Measurements from ENCODE around the gene LIN9. TPM values are rescaled to one million over a fixed set of nuclear protein-coding genes. Genes with fewer than 3 reads are reported as not detected.

The LIN9 gene
- total and polyA plus RNA-seq, 2 of the 13 experiments (the other 11 are each of a cell fraction or from before 2014, with no cell fraction given) = 3.0 to 10.0 TPM

GRCh38 chr1:226233806-226234205 lies 75.2 kb downstream of the LIN9 start:
- Histone ChIP-seq H3K9ac (ENCODE audit: insufficient read depth, low read depth, low read length) (no peak overlapping the region), H3K4me1 (ENCODE audit: insufficient read depth, low read length) (peaks cover 5% of the 10 kb centered on the region; the same call in 1 of the 2 replicates), H2AFZ (ENCODE audit: low read length) (no peak overlapping the region), H3K27ac (ENCODE audit: extremely low read length, insufficient read depth, low read length) (no peak overlapping the region), H3K4me2 (ENCODE audit: low read depth, low read length) (no peak overlapping the region), H4K20me1 (ENCODE audit: insufficient read depth, low read length) (no peaks in the 10 kb centered on the region), H3K36me3 (replicated peaks in 1 of 2; ENCODE audit: control insufficient read depth in 1 of 2, insufficient read depth in 2 of 2, low read length in 2 of 2) (peaks cover 0 to 18% of the 10 kb centered on the region in 2 experiments; a peak in 2 of 5 replicates), H3K27me3 (ENCODE audit: control insufficient read depth in 1 of 2, insufficient read depth in 2 of 2, low read length in 2 of 2) (no peaks in the 10 kb centered on the region), H3K9me3 (ENCODE audit: low read length) (no peaks in the 10 kb centered on the region), H3K4me3 (replicated peaks in 1 of 3; ENCODE audit: insufficient read depth in 1 of 3, low read depth in 2 of 3, low read length in 3 of 3) (no peak overlapping the region), H3K79me2 (ENCODE audit: insufficient read depth, low read length) (no peaks in the 10 kb centered on the region)
- ChIA-PET POLR2A (no interaction called here), CTCF (ENCODE audit: low intra/inter-chr PET ratio, low total read pairs) (no interaction called here)
- 96% methylated on average over 3 of the region's 3 CpGs for WGBS (ENCODE audit: low lambda C conversion rate)
- no TSS peak for BruUV-seq (replicated peaks)
- in situ Hi-C loops (cut with HindIII; ENCODE audit: extremely low pct_ligation_motif_present, low pct_unique_long_range_greater_than_20kb) (no loop called here), intact Hi-C loops (cut with micrococcal nuclease; ENCODE audit: unreplicated experiment) (no loop called here)
- no peak for TF ChIP-seq PAX8 (CRISPR knock-in tag; IDR thresholded peaks at IDR 0.05; ENCODE audit: borderline replicate concordance)
- no peak for TF ChIP-seq ZNF773 (CRISPR knock-in tag; IDR thresholded peaks at IDR 0.05; ENCODE audit: borderline replicate concordance)
- no peak for TF ChIP-seq ZNF451 (CRISPR knock-in tag; IDR thresholded peaks at IDR 0.05)
- TF ChIP-seq XRCC5 (optimal IDR thresholded peaks at IDR 0.05; ENCODE audit: low read length) = no peak
- TF ChIP-seq BRCA1 (CRISPR knock-in tag; IDR thresholded peaks at IDR 0.05) = no peak
- no peak for TF ChIP-seq NCOA2 (CRISPR knock-in tag; IDR thresholded peaks at IDR 0.05)
- TF ChIP-seq TIGD3 (CRISPR knock-in tag; IDR thresholded peaks at IDR 0.05; ENCODE audit: borderline replicate concordance) = no peak
- no peak for TF ChIP-seq ZBTB8A (CRISPR knock-in tag; IDR thresholded peaks at IDR 0.05; ENCODE audit: borderline replicate concordance, low read depth)
- TF ChIP-seq, protein P1, sequence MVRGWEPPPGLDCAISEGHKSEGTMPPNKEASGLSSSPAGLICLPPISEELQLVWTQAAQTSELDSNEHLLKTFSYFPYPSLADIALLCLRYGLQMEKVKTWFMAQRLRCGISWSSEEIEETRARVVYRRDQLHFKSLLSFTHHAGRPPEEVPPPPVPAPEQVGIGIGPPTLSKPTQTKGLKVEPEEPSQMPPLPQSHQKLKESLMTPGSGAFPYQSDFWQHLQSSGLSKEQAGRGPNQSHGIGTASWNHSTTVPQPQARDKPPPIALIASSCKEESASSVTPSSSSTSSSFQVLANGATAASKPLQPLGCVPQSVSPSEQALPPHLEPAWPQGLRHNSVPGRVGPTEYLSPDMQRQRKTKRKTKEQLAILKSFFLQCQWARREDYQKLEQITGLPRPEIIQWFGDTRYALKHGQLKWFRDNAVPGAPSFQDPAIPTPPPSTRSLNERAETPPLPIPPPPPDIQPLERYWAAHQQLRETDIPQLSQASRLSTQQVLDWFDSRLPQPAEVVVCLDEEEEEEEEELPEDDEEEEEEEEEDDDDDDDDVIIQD (CRISPR knock-in tag; IDR thresholded peaks at IDR 0.05; ENCODE audit: low read depth) = no peak
- no peak for TF ChIP-seq ZSCAN20 (CRISPR knock-in tag; IDR thresholded peaks at IDR 0.05; ENCODE audit: borderline replicate concordance)
- TF ChIP-seq, protein P2, sequence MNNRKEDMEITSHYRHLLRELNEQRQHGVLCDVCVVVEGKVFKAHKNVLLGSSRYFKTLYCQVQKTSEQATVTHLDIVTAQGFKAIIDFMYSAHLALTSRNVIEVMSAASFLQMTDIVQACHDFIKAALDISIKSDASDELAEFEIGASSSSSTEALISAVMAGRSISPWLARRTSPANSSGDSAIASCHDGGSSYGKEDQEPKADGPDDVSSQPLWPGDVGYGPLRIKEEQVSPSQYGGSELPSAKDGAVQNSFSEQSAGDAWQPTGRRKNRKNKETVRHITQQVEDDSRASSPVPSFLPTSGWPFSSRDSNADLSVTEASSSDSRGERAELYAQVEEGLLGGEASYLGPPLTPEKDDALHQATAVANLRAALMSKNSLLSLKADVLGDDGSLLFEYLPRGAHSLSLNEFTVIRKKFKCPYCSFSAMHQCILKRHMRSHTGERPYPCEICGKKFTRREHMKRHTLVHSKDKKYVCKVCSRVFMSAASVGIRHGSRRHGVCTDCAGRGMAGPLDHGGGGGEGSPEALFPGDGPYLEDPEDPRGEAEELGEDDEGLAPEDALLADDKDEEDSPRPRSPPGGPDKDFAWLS (CRISPR knock-in tag; IDR thresholded peaks at IDR 0.05; ENCODE audit: borderline replicate concordance) = no peak
- TF ChIP-seq DR1 (CRISPR knock-in tag; IDR thresholded peaks at IDR 0.05) = no peak
- TF ChIP-seq ZNF256 (CRISPR knock-in tag; conservative IDR thresholded peaks at IDR 0.05) = no peak
- TF ChIP-seq FOXP1 (IDR thresholded peaks at IDR 0.05) = no peak
- TF ChIP-seq FOXP1 (CRISPR knock-in tag; IDR thresholded peaks at IDR 0.05) = no peak
- no peak for TF ChIP-seq GPN1 (CRISPR knock-in tag; IDR thresholded peaks at IDR 0.05; ENCODE audit: borderline replicate concordance)
- TF ChIP-seq, protein P3, sequence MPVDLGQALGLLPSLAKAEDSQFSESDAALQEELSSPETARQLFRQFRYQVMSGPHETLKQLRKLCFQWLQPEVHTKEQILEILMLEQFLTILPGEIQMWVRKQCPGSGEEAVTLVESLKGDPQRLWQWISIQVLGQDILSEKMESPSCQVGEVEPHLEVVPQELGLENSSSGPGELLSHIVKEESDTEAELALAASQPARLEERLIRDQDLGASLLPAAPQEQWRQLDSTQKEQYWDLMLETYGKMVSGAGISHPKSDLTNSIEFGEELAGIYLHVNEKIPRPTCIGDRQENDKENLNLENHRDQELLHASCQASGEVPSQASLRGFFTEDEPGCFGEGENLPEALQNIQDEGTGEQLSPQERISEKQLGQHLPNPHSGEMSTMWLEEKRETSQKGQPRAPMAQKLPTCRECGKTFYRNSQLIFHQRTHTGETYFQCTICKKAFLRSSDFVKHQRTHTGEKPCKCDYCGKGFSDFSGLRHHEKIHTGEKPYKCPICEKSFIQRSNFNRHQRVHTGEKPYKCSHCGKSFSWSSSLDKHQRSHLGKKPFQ (CRISPR knock-in tag; IDR thresholded peaks at IDR 0.05; ENCODE audit: insufficient replicate concordance) = no peak
- FAIRE-seq = no peak
- no peak for ATAC-seq
- DNase-seq (ENCODE audit: low spot score) = no peak
